ENCODE data around the gene LPAR1. TPM values are rescaled to one million over a fixed set of nuclear protein-coding genes. Genes with fewer than 3 reads are reported as not detected.

Gene LPAR1
- total RNA-seq, 5 donors from 2014 or later (not counting 1 experiment from before 2014, with no cell fraction given) = 0.26 to 0.47 (median 0.41) TPM; not detected in 2

DNA sequence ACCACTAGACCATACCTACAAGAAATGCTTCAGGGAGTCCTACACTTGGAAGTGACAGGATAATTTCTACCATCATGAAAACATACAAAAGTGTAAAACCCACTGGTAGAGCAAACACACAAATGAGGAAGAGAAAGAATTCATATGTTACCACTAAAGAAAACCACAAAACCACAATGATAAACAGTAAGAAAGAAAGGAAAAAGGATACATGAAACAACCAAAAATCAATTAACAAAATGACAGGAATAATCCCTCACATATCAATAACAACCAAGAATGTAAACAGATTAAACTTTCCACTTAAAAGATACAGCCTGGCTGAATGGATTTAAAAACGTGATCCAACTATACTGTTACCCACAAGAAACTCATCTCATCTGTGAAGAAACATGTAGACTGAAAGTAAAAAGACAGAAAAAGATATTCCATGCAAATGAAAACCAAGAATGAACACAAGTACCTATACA lies 83.4 kb downstream of the LPAR1 start:
- no peaks in the 10 kb centered on the region for H3K36me3 ChIP-seq (ENCODE audit: control insufficient read depth in 2 of 2, extremely low read depth in 1 of 2, insufficient read depth in 1 of 2, low read length in 1 of 2)
- no peak overlapping the region for H3K27ac ChIP-seq (ENCODE audit: low read length)
- Mint-ChIP-seq H3K36me3 (no peaks in the 10 kb centered on the region), H3K9me3 (peaks cover 24 to 44% (median 44%) of the 10 kb centered on the region in 3 donors), H3K27ac (no peak overlapping the region), H3K27me3 (no peaks in the 10 kb centered on the region), H3K4me1 (peaks cover 0 to 1% (median 0%) of the 10 kb centered on the region in 3 donors), H3K4me3 (no peak overlapping the region)
- ChIA-PET CTCF (no interaction called here), POLR2A (no interaction called here)
- H3K27me3 ChIP-seq (replicated peaks in 1 of 2; ENCODE audit: control insufficient read depth in 2 of 2, extremely low read depth in 1 of 2, insufficient read depth in 2 of 2, low read length in 1 of 2) = peaks cover 0 to 6% of the 10 kb centered on the region in 2 experiments
- no peaks in the 10 kb centered on the region for H3K9me3 ChIP-seq
- WGBS (ENCODE audit: insufficient coverage) = no CpG with 5 or more reads among the region's 1 CpG
- H3K4me3 ChIP-seq (ENCODE audit: control insufficient read depth in 1 of 2, extremely low read depth in 1 of 2, low read length in 1 of 2) = no peak overlapping the region
- DNase-seq (no peak), ATAC-seq (replicated peaks in 1 of 4) (no peak)
- H3K4me1 ChIP-seq (ENCODE audit: control insufficient read depth in 1 of 2, extremely low read depth in 1 of 2, insufficient read depth in 2 of 2, low read length in 2 of 2) = no peaks in the 10 kb centered on the region

DNA sequence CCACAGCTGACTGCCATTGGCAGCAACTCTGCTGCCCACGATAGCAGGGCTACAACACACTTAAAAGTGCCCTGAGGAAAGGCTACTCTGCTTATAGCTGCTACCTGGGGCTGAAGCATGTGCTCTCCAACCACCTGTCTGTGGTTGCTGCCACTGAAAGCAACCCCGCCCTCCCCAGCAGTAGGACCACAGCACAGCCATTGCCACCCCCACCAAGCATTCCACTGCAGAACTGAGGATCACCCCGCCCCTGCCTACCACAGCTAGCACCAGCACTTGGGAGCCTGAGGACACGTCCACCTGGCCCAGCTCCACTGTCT lies 85.8 kb downstream of the LPAR1 start:
- H3K9me3 Mint-ChIP-seq = peaks cover 17 to 32% (median 30%) of the 10 kb centered on the region in 3 donors
- H3K27me3 ChIP-seq (replicated peaks in 1 of 2; ENCODE audit: control insufficient read depth in 2 of 2, extremely low read depth in 1 of 2, insufficient read depth in 2 of 2, low read length in 1 of 2) = peaks cover 0 to 6% of the 10 kb centered on the region in 2 experiments
- no peaks in the 10 kb centered on the region for H3K27me3 Mint-ChIP-seq
- CTCF ChIA-PET = no interaction called here
- no peaks in the 10 kb centered on the region for H3K9me3 ChIP-seq
- no peak overlapping the region for H3K4me3 ChIP-seq (ENCODE audit: control insufficient read depth in 1 of 2, extremely low read depth in 1 of 2, low read length in 1 of 2)
- H3K36me3 Mint-ChIP-seq = no peaks in the 10 kb centered on the region
- no peaks in the 10 kb centered on the region for H3K4me1 ChIP-seq (ENCODE audit: control insufficient read depth in 1 of 2, extremely low read depth in 1 of 2, insufficient read depth in 2 of 2, low read length in 2 of 2)
- ATAC-seq (replicated peaks in 1 of 4) (no peak), DNase-seq (no peak)
- H3K36me3 ChIP-seq (ENCODE audit: control insufficient read depth in 2 of 2, extremely low read depth in 1 of 2, insufficient read depth in 1 of 2, low read length in 1 of 2) = no peaks in the 10 kb centered on the region
- no peak overlapping the region for H3K27ac Mint-ChIP-seq
- no peak overlapping the region for H3K27ac ChIP-seq (ENCODE audit: low read length)
- POLR2A ChIA-PET = no interaction called here
- H3K4me1 Mint-ChIP-seq = peaks cover 0 to 1% (median 0%) of the 10 kb centered on the region in 3 donors
- 30% methylated on average over 4 of the region's 4 CpGs for WGBS (ENCODE audit: insufficient coverage)
- H3K4me3 Mint-ChIP-seq = no peak overlapping the region

DNA sequence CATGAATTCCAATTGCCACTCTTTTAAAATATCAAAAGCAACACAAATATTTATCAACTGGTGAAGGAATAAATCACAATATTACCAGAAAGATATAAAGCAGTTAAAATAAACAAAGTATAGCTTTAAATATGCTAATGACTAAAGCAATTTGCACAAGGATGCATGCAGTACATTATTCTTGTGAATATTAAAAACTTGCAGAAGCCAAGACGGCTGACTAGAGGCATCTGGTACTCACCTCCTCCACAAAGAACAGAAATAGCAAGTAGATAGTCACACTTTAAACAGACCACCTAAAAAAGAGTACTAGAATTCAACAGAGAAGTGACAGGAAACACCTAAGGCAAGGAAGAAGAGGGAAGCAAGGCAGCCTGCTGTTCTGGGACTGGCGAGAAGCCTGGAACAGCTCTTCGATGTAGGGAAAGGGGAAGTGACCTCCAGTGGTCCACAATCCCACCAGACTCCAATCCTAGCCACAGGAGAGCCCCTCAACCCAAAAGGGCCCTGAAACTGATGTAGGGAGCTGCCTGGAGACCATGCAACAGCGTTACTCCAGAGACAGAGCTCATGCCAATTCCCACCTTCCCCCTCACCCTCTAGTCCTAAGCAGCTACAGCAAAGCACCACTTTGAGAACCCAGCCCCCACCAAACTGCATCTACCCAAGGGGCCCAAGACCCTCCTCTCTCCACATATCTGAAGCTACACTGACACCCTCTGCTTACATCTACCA lies 86.3 kb downstream of the LPAR1 start:
- no peak for ATAC-seq (replicated peaks in 1 of 4)
- Histone ChIP-seq H3K27ac (ENCODE audit: low read length) (no peak overlapping the region), H3K9me3 (no peaks in the 10 kb centered on the region), H3K36me3 (ENCODE audit: control insufficient read depth in 2 of 2, extremely low read depth in 1 of 2, insufficient read depth in 1 of 2, low read length in 1 of 2) (no peaks in the 10 kb centered on the region), H3K4me3 (ENCODE audit: control insufficient read depth in 1 of 2, extremely low read depth in 1 of 2, low read length in 1 of 2) (no peak overlapping the region), H3K4me1 (ENCODE audit: control insufficient read depth in 1 of 2, extremely low read depth in 1 of 2, insufficient read depth in 2 of 2, low read length in 2 of 2) (no peaks in the 10 kb centered on the region), H3K27me3 (replicated peaks in 1 of 2; ENCODE audit: control insufficient read depth in 2 of 2, extremely low read depth in 1 of 2, insufficient read depth in 2 of 2, low read length in 1 of 2) (peaks cover 0 to 6% of the 10 kb centered on the region in 2 experiments)
- POLR2A ChIA-PET = no interaction called here
- H3K27me3 Mint-ChIP-seq = no peaks in the 10 kb centered on the region
- H3K36me3 Mint-ChIP-seq = no peaks in the 10 kb centered on the region
- H3K4me3 Mint-ChIP-seq = no peak overlapping the region
- CTCF ChIA-PET = no interaction called here
- 50% methylated on average over 1 of the region's 4 CpGs for WGBS (ENCODE audit: insufficient coverage)
- H3K9me3 Mint-ChIP-seq = peaks cover 17 to 31% (median 29%) of the 10 kb centered on the region in 3 donors
- DNase-seq = no peak
- peaks cover 0 to 1% (median 0%) of the 10 kb centered on the region in 3 donors for H3K4me1 Mint-ChIP-seq
- no peak overlapping the region for H3K27ac Mint-ChIP-seq

DNA sequence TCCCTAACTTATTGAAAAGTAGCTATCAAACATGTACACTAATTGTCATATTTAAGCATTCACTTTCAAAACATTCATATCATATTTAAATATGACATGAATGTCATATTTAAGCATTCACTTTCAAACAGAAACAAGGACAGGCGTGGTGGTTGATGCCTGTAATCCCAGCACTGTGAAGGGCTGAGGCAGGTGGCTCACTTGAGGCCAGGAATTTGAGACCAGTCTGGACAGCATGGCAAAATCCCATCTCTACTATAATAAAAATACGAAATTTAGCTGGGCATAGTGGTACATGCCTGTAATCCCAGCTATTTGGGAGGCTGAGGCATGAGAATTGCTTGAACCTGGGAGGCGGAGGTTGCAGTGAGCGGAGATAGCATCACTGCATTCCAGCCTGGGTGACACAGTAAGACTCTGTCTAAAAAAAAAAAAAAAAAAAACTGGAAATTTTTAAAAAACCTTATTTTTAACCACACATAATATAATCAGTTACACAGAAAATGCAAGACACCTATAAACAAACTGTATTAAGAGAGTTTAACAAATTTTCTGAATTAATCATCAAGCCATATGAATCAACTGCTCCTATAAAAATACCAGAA lies 88.1 kb downstream of the LPAR1 start:
- no peak overlapping the region for H3K27ac ChIP-seq (ENCODE audit: low read length)
- H3K27me3 ChIP-seq (replicated peaks in 1 of 2; ENCODE audit: control insufficient read depth in 2 of 2, extremely low read depth in 1 of 2, insufficient read depth in 2 of 2, low read length in 1 of 2) = peaks cover 0 to 6% of the 10 kb centered on the region in 2 experiments
- no peak overlapping the region for H3K4me3 ChIP-seq (ENCODE audit: control insufficient read depth in 1 of 2, extremely low read depth in 1 of 2, low read length in 1 of 2)
- no peak overlapping the region for H3K27ac Mint-ChIP-seq
- POLR2A ChIA-PET = no interaction called here
- no CpG with 5 or more reads among the region's 4 CpGs for WGBS (ENCODE audit: insufficient coverage)
- no peaks in the 10 kb centered on the region for H3K36me3 ChIP-seq (ENCODE audit: control insufficient read depth in 2 of 2, extremely low read depth in 1 of 2, insufficient read depth in 1 of 2, low read length in 1 of 2)
- DNase-seq = no peak
- H3K9me3 ChIP-seq = no peaks in the 10 kb centered on the region
- H3K4me1 Mint-ChIP-seq = peaks cover 0 to 1% (median 0%) of the 10 kb centered on the region in 3 donors
- CTCF ChIA-PET = no interaction called here
- H3K27me3 Mint-ChIP-seq = no peaks in the 10 kb centered on the region
- H3K9me3 Mint-ChIP-seq = peaks cover 17 to 27% (median 21%) of the 10 kb centered on the region in 3 donors
- no peaks in the 10 kb centered on the region for H3K4me1 ChIP-seq (ENCODE audit: control insufficient read depth in 1 of 2, extremely low read depth in 1 of 2, insufficient read depth in 2 of 2, low read length in 2 of 2)
- no peaks in the 10 kb centered on the region for H3K36me3 Mint-ChIP-seq
- ATAC-seq (replicated peaks in 1 of 4) = no peak
- no peak overlapping the region for H3K4me3 Mint-ChIP-seq

DNA sequence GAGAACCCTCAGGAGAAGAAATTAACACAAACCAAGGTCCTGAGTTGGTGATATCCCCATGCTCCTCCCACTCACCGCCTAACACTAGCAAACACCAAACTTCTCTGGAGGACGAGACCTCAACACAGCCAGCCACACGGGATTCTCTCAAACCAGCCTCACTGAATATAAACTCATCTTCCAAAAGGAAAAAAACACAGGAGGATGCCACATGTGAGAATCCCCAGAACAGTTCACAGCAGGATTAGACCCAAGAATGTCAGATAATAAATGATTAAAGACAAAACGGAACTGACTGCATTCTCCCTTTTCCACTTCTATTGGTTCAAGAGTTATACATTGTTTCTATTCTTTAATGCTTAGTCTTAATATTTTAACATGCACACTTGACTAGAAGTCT lies 89.2 kb downstream of the LPAR1 start:
- H3K9me3 Mint-ChIP-seq = peaks cover 11 to 17% (median 11%) of the 10 kb centered on the region in 3 donors
- no peak overlapping the region for H3K27ac ChIP-seq (ENCODE audit: low read length)
- ChIA-PET CTCF (no interaction called here), POLR2A (no interaction called here)
- no peak for ATAC-seq (replicated peaks in 1 of 4)
- no peak overlapping the region for H3K4me3 ChIP-seq (ENCODE audit: control insufficient read depth in 1 of 2, extremely low read depth in 1 of 2, low read length in 1 of 2)
- H3K36me3 ChIP-seq (ENCODE audit: control insufficient read depth in 2 of 2, extremely low read depth in 1 of 2, insufficient read depth in 1 of 2, low read length in 1 of 2) = no peaks in the 10 kb centered on the region
- H3K36me3 Mint-ChIP-seq = no peaks in the 10 kb centered on the region
- WGBS (ENCODE audit: insufficient coverage) = 51% methylated on average over 3 of the region's 4 CpGs
- no peaks in the 10 kb centered on the region for H3K4me1 ChIP-seq (ENCODE audit: control insufficient read depth in 1 of 2, extremely low read depth in 1 of 2, insufficient read depth in 2 of 2, low read length in 2 of 2)
- H3K9me3 ChIP-seq = no peaks in the 10 kb centered on the region
- no peak overlapping the region for H3K27ac Mint-ChIP-seq
- H3K4me3 Mint-ChIP-seq = no peak overlapping the region
- H3K4me1 Mint-ChIP-seq = peaks cover 0 to 1% (median 0%) of the 10 kb centered on the region in 3 donors
- no peak for DNase-seq
- H3K27me3 ChIP-seq (replicated peaks in 1 of 2; ENCODE audit: control insufficient read depth in 2 of 2, extremely low read depth in 1 of 2, insufficient read depth in 2 of 2, low read length in 1 of 2) = peaks cover 0 to 6% of the 10 kb centered on the region in 2 experiments
- H3K27me3 Mint-ChIP-seq = no peaks in the 10 kb centered on the region

DNA sequence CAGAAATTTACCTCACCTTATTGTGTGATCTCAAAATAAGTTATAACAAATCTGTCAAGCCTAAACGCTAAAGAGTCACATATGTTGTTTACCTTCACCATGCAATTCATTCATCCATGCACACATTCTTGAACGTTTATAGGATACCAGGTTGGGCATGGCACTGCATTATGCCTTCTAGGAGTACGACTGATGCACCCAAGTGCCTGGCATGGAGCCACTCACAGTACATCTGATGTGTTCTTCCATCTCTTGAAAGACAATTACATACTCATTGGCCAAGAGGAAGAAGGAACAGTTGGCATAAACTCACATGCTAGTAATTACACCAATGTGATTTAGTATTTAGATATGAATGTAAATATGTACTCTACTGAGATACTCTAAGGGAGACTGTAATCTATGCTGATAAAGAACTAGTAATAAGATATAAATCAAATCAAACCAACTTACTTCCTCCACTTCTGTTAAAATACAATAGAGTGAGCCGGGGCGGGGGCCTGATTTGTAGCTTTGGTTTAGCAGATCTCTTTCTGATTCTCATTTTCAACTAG lies 90.7 kb downstream of the LPAR1 start:
- ATAC-seq (replicated peaks in 1 of 4) = no peak
- ChIA-PET POLR2A (no interaction called here), CTCF (no interaction called here)

More for the DNA sequence above, 90.7 kb downstream of the LPAR1 start:
- no peaks in the 10 kb centered on the region for H3K27me3 Mint-ChIP-seq
- no peaks in the 10 kb centered on the region for H3K36me3 Mint-ChIP-seq
- Histone ChIP-seq H3K4me3 (ENCODE audit: control insufficient read depth in 1 of 2, extremely low read depth in 1 of 2, low read length in 1 of 2) (no peak overlapping the region), H3K36me3 (ENCODE audit: control insufficient read depth in 2 of 2, extremely low read depth in 1 of 2, insufficient read depth in 1 of 2, low read length in 1 of 2) (no peaks in the 10 kb centered on the region), H3K27ac (ENCODE audit: low read length) (no peak overlapping the region), H3K9me3 (no peaks in the 10 kb centered on the region), H3K4me1 (ENCODE audit: control insufficient read depth in 1 of 2, extremely low read depth in 1 of 2, insufficient read depth in 2 of 2, low read length in 2 of 2) (no peaks in the 10 kb centered on the region), H3K27me3 (replicated peaks in 1 of 2; ENCODE audit: control insufficient read depth in 2 of 2, extremely low read depth in 1 of 2, insufficient read depth in 2 of 2, low read length in 1 of 2) (peaks cover 0 to 2% of the 10 kb centered on the region in 2 experiments)
- no peak overlapping the region for H3K4me3 Mint-ChIP-seq
- 77% methylated on average over 3 of the region's 5 CpGs for WGBS (ENCODE audit: insufficient coverage)
- H3K27ac Mint-ChIP-seq = no peak overlapping the region
- H3K4me1 Mint-ChIP-seq = peaks cover 0 to 1% (median 0%) of the 10 kb centered on the region in 3 donors
- peaks cover 4 to 5% (median 4%) of the 10 kb centered on the region in 3 donors for H3K9me3 Mint-ChIP-seq
- no peak for DNase-seq
